Smooth muscle cell (in vitro differentiated cells): ENCODE results near the gene BHMT. TPM values are rescaled to one million over a fixed set of nuclear protein-coding genes. Genes with fewer than 3 reads are reported as not detected.

ENCODE experiments used
- DNase-seq: peaks from one replicate; lab custom pipeline; 2025; ENCODE audit not compliant: unreplicated experiment; lab: John Stamatoyannopoulos, UW
- H2AFZ ChIP-seq: fragments of 200-600 bp; sonication (generic); 2 replicates; pipeline ENCODE4 v1.6.0; 2016; ENCODE audit warnings: antibody characterized with exemption, low read depth, mild to moderate bottlenecking
- H3F3A ChIP-seq: fragments of 200-600 bp; sonication (generic); 2 replicates; pipeline ENCODE4 v1.6.0; 2017; ENCODE audit warnings: antibody characterized with exemption, low read depth
- H3K27ac ChIP-seq: fragments of 200-600 bp; sonication (generic); 2 replicates; pipeline ENCODE4 v1.5.1; 2016; ENCODE audit warnings: low read depth, mild to moderate bottlenecking
- H3K27me3 ChIP-seq: fragments of 200-600 bp; sonication (generic); 2 replicates; pipeline ENCODE4 v1.6.1; 2016; ENCODE audit warnings: low read depth, mild to moderate bottlenecking
- H3K36me3 ChIP-seq: fragments of 200-600 bp; sonication (generic); 2 replicates; pipeline ENCODE4 v1.5.1; 2016; ENCODE audit warnings: low read depth
- H3K4me1 ChIP-seq: fragments of 200-600 bp; sonication (generic); 2 replicates; pipeline ENCODE4 v1.5.1; 2016; ENCODE audit warnings: low read depth
- H3K4me2 ChIP-seq: fragments of 200-600 bp; sonication (generic); 2 replicates; pipeline ENCODE4 v1.6.0; 2016; ENCODE audit warnings: mild to moderate bottlenecking
- H3K4me3 ChIP-seq: fragments of 200-600 bp; sonication (generic); 2 replicates; pipeline ENCODE4 v1.5.1; 2016; ENCODE audit warnings: mild to moderate bottlenecking
- H3K79me2 ChIP-seq: fragments of 200-600 bp; sonication (generic); 2 replicates; pipeline ENCODE4 v1.6.0; 2016; ENCODE audit warnings: low read depth, mild to moderate bottlenecking
- H3K9ac ChIP-seq: fragments of 200-600 bp; sonication (generic); 2 replicates; pipeline ENCODE4 v1.6.0; 2016; ENCODE audit warnings: low read depth
- H3K9me3 ChIP-seq: fragments of 200-600 bp; sonication (generic); replicated peaks from 2 replicates; pipeline ENCODE4 v1.5.1; 2016; ENCODE audit warnings: low read depth
- H4K20me1 ChIP-seq: fragments of 200-600 bp; sonication (generic); 2 replicates; pipeline ENCODE4 v1.6.0; 2016; ENCODE audit warnings: low read depth
- WGBS: methylation state at CpG from one replicate; pipeline ENCODE4 v1.1.7; 2016; ENCODE audit warnings: low lambda C conversion rate; 5-methylcytosine and 5-hydroxymethylcytosine counted together
- polyA plus RNA-seq: library from polyadenylated mRNA; unstranded; fragments of >200 nt; fragmentation: Nextera tagmentation; extraction: Ambion mirVana; gene quantifications from 2 replicates; pipeline ENCODE4 v1.2.1, GENCODE V29; 2016
- total RNA-seq: library from RNA; depleted of rRNA; stranded (reverse); fragments of >200 nt; gene quantifications from 2 replicates; pipeline ENCODE4 v1.2.3, GENCODE V29; 2014
- TF ChIP-seq, protein P1 (sequence below): fragments of 200-600 bp; sonication (generic); IDR thresholded peaks from 2 replicates; pipeline ENCODE4 v1.5.1; 2017; ENCODE audit warnings: borderline replicate concordance, mild to moderate bottlenecking, antibody characterized with exemption; ENCODE audit not compliant: insufficient read depth, poor library complexity, severe bottlenecking

BHMT gene
- total and polyA plus RNA-seq, 2 experiments from 2014 or later, result not detected

DNA sequence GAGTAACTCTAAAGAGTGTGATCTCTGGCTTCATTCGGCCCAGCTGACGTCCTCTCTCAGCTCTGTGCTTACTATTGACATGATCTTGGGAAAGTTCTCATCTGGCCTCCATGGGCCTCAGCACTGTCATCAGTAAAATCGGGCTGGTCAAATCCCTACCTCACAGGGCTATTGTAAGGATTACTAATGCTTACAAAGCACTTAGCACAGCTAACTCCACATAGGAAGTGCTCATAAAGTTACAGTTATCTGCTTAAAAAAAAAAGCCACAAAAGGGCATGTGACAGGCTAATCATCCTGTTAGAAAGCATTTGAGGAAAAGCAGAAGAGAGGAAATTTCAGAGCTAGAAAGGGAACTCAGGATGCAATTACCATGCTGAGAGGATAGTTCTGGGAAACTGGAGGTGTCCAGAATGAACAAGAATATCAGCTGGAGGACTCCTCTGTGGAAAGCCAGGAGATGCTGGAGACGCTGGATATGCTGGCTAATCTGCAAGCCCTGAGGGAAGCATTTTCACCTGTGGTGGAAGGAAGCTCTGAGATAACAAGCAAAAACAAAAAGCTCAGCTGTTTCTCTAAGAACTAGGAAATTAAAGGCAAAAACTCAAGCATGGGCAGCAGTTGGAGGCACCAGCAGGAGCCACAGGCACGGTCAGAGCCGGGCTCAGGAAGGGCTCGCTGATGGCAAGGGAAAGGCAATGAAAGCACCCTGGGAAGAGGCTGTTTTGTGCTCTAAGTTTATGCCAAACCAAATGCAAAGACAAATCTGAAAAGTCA is 4.4 kb upstream of the BHMT start:
- Histone ChIP-seq H3K27ac (no peak overlapping the region), H3K4me3 (no peak overlapping the region), H2AFZ (no peak overlapping the region), H3F3A (peaks cover 13% of the 10 kb centered on the region), H3K4me1 (no peaks in the 10 kb centered on the region), H3K4me2 (peak overlapping the region; percentile 2), H4K20me1 (no peaks in the 10 kb centered on the region), H3K9ac (no peak overlapping the region), H3K36me3 (no peaks in the 10 kb centered on the region), H3K9me3 (no peaks in the 10 kb centered on the region), H3K27me3 (peaks cover 64% of the 10 kb centered on the region), H3K79me2 (no peaks in the 10 kb centered on the region)
- DNase-seq, result no peak
- WGBS, result 37% methylated on average over 7 of the region's 7 CpGs
- TF ChIP-seq, protein P1, sequence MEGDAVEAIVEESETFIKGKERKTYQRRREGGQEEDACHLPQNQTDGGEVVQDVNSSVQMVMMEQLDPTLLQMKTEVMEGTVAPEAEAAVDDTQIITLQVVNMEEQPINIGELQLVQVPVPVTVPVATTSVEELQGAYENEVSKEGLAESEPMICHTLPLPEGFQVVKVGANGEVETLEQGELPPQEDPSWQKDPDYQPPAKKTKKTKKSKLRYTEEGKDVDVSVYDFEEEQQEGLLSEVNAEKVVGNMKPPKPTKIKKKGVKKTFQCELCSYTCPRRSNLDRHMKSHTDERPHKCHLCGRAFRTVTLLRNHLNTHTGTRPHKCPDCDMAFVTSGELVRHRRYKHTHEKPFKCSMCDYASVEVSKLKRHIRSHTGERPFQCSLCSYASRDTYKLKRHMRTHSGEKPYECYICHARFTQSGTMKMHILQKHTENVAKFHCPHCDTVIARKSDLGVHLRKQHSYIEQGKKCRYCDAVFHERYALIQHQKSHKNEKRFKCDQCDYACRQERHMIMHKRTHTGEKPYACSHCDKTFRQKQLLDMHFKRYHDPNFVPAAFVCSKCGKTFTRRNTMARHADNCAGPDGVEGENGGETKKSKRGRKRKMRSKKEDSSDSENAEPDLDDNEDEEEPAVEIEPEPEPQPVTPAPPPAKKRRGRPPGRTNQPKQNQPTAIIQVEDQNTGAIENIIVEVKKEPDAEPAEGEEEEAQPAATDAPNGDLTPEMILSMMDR, result no peak

DNA sequence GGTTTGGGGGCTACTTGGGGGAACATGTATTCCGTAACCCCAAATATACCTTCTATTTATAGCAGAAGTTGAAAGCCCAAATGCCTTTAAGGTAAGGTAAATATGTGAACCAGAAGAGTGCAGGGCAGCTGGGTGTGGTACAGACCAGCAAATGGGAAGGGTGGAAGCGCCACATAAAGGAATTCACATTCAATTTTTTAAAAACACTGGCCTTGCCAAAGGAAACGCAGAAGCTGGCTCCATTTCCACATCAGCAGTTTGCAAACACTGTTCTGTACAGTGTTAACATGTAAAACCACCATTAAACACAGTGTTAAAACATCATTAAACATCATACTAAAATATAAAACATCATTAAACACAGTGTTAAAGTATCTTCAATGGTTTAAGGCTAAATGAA is 3.5 kb upstream of the BHMT start:
- no peak for DNase-seq
- Histone ChIP-seq H3K4me1 (no peaks in the 10 kb centered on the region), H3K9ac (no peak overlapping the region), H3K4me3 (no peak overlapping the region), H4K20me1 (no peaks in the 10 kb centered on the region), H3F3A (peaks cover 13% of the 10 kb centered on the region), H2AFZ (no peak overlapping the region), H3K79me2 (no peaks in the 10 kb centered on the region), H3K27ac (no peak overlapping the region), H3K9me3 (no peaks in the 10 kb centered on the region), H3K27me3 (peaks cover 64% of the 10 kb centered on the region), H3K4me2 (no peak overlapping the region), H3K36me3 (no peaks in the 10 kb centered on the region)
- TF ChIP-seq, protein P1, result no peak
- WGBS, result 85% methylated on average over 3 of the region's 3 CpGs

DNA sequence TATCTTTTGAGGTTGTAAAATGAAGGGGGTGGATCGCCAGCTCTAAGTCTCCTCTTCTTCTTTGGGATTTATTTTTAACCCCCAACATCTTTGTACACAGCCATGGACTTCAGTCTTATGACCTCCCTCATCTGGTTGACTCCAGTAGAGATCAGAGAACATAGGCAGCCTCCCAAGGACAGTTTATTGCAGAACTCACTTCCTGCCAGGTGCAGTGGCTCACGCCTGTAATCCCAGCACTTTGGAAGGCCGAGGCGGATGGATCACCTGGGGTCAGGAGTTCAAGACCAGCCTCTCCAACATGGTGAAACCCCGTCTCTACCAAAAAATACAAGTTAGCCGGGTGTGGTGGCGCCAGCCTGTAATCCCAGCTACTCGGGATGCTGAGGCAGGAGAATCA is 2.8 kb upstream of the BHMT start:
- H3K4me3 ChIP-seq, result no peak overlapping the region
- H3K9ac ChIP-seq, result no peak overlapping the region
- peaks cover 13% of the 10 kb centered on the region for H3F3A ChIP-seq
- no peaks in the 10 kb centered on the region for H3K9me3 ChIP-seq
- H3K79me2 ChIP-seq, result no peaks in the 10 kb centered on the region
- peaks cover 69% of the 10 kb centered on the region for H3K27me3 ChIP-seq
- TF ChIP-seq, protein P1, result no peak
- no peaks in the 10 kb centered on the region for H3K36me3 ChIP-seq
- H4K20me1 ChIP-seq, result no peaks in the 10 kb centered on the region
- no peak for DNase-seq
- H3K27ac ChIP-seq, result no peak overlapping the region
- no peak overlapping the region for H2AFZ ChIP-seq
- H3K4me2 ChIP-seq, result no peak overlapping the region
- no peaks in the 10 kb centered on the region for H3K4me1 ChIP-seq
- WGBS, result 82% methylated on average over 8 of the region's 8 CpGs
